ENCODE measurements around the gene ETS2.

ETS2 gene

GRCh38 chr21:38818325-38818723, 12.6 kb downstream of the ETS2 start:
- ChIA-PET CTCF (no interaction called here), POLR2A (no interaction called here)
- no peak for DNase-seq (ENCODE audit: extremely low spot score)
- TF ChIP-seq CTBP1 (IDR thresholded peaks at IDR 0.05; ENCODE audit: borderline replicate concordance) (no peak), HDGF (IDR thresholded peaks at IDR 0.05; ENCODE audit: borderline replicate concordance) (no peak), ELF4 (IDR thresholded peaks at IDR 0.05) (no peak), NFRKB (IDR thresholded peaks at IDR 0.05) (no peak), TARDBP (IDR thresholded peaks at IDR 0.05) (no peak), L3MBTL2 (conservative IDR thresholded peaks at IDR 0.05) (no peak), SP1 (IDR thresholded peaks at IDR 0.05) (no peak), ZNF384 (IDR thresholded peaks at IDR 0.05) (no peak), FOXA1 (IDR thresholded peaks at IDR 0.05) (no peak), SUZ12 (IDR thresholded peaks at IDR 0.05) (no peak), FOXM1 (IDR thresholded peaks at IDR 0.05; ENCODE audit: borderline replicate concordance) (no peak), LEF1 (IDR thresholded peaks at IDR 0.05; ENCODE audit: borderline replicate concordance) (no peak), ARNT (IDR thresholded peaks at IDR 0.05) (no peak), PKNOX1 (IDR thresholded peaks at IDR 0.05) (no peak)

- POLR2A ChIA-PET = no interaction called here
- CTCF ChIA-PET = no interaction called here
- no peak for DNase-seq (ENCODE audit: extremely low spot score)
- no peak for TF ChIP-seq PKNOX1 (IDR thresholded peaks at IDR 0.05)
These were observed 13.5 kb downstream of the ETS2 start for GRCh38 chr21:38819051-38819718.

GRCh38 chr21:38819719-38820159, 14.0 kb downstream of the ETS2 start:
- ChIA-PET POLR2A (no interaction called here), CTCF (no interaction called here)
- no peak for DNase-seq (ENCODE audit: extremely low spot score)
- TF ChIP-seq CTBP1 (IDR thresholded peaks at IDR 0.05; ENCODE audit: borderline replicate concordance) (no peak), ZNF384 (IDR thresholded peaks at IDR 0.05) (no peak), SP1 (IDR thresholded peaks at IDR 0.05) (no peak), ARNT (IDR thresholded peaks at IDR 0.05) (no peak), HDGF (IDR thresholded peaks at IDR 0.05; ENCODE audit: borderline replicate concordance) (no peak), LEF1 (IDR thresholded peaks at IDR 0.05; ENCODE audit: borderline replicate concordance) (no peak), FOXA1 (IDR thresholded peaks at IDR 0.05) (no peak), L3MBTL2 (conservative IDR thresholded peaks at IDR 0.05) (no peak), TARDBP (IDR thresholded peaks at IDR 0.05) (no peak), FOXK2 (IDR thresholded peaks at IDR 0.05) (no peak), SUZ12 (IDR thresholded peaks at IDR 0.05) (no peak), PKNOX1 (IDR thresholded peaks at IDR 0.05) (no peak)

- POLR2A ChIA-PET = no interaction called here
- DNase-seq (ENCODE audit: extremely low spot score) = no peak
- CTCF ChIA-PET = no interaction called here
These were observed 14.9 kb downstream of the ETS2 start for GRCh38 chr21:38820471-38821239.

GRCh38 chr21:38821248-38821647, 15.5 kb downstream of the ETS2 start:
- ChIA-PET CTCF (no interaction called here), POLR2A (no interaction called here)
- DNase-seq (ENCODE audit: extremely low spot score) = no peak
- TF ChIP-seq SP1 (IDR thresholded peaks at IDR 0.05) (no peak), BHLHE40 (IDR thresholded peaks at IDR 0.05; ENCODE audit: borderline replicate concordance) (no peak), PKNOX1 (IDR thresholded peaks at IDR 0.05) (no peak), L3MBTL2 (conservative IDR thresholded peaks at IDR 0.05) (no peak), NFRKB (IDR thresholded peaks at IDR 0.05) (no peak), ELF4 (IDR thresholded peaks at IDR 0.05) (no peak), SUZ12 (IDR thresholded peaks at IDR 0.05) (no peak)

More at GRCh38 chr21:38820471-38821239, 14.9 kb downstream of the ETS2 start:
- no peak for TF ChIP-seq ARNT (IDR thresholded peaks at IDR 0.05)
- TF ChIP-seq BHLHE40 (IDR thresholded peaks at IDR 0.05; ENCODE audit: borderline replicate concordance) = no peak
- TF ChIP-seq TARDBP (IDR thresholded peaks at IDR 0.05) = no peak
- TF ChIP-seq PKNOX1 (IDR thresholded peaks at IDR 0.05) = no peak
- TF ChIP-seq NFRKB (IDR thresholded peaks at IDR 0.05) = no peak
- no peak for TF ChIP-seq L3MBTL2 (conservative IDR thresholded peaks at IDR 0.05)

Measured in HEK293T (cell line).